ENCODE measurements around the gene FIP1L1. TPM values are rescaled to one million over a fixed set of nuclear protein-coding genes. Genes with fewer than 3 reads are reported as not detected.
"Not testable (repeated sequence)": the region's sequence is repeated elsewhere in the genome, so short reads cannot be mapped to it uniquely, and the experiment has no call there.

The FIP1L1 gene
- polyA plus RNA-seq (2013, experiment 1 of 2) = 88.7 TPM
- 88.0 TPM for polyA plus RNA-seq (2013, experiment 2 of 2)

DNA sequence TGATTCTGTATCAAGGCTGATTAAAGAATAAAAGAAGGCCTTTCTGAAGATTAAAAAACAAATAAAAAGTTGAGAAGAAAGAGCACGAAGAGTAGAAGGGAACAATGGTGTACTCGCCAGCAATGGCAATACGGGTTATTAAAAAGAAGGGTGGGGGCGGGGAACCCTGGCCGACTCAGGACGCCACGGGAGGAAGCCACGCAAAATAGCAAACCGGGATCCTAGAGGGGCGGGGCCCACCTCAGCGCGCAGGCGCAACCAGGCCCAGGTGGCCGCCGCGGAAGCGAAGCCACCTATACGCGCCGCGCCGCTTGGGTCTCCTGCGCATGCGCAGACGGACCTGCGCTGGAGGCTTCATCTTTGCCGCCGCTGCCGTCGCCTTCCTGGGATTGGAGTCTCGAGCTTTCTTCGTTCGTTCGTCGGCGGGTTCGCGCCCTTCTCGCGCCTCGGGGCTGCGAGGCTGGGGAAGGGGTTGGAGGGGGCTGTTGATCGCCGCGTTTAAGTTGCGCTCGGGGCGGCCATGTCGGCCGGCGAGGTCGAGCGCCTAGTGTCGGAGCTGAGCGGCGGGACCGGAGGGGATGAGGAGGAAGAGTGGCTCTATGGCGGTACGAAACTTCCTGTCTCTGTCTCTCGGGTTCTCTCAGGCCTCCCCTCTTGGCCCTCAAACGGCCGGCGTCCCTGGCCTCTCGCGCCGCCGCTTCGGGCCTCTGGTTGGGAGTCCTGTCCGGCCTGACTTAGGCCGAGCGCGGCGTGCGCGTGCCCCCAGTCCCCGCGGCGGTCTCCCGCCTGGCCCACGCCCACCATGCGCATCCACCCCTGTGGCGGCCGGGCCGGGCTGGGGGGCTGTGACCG, at the start of gene FIP1L1:
Gene FIP1L1, plus strand, starts transcription at position 323 of the 852 bp plus-strand sequence. Its CDS starts 198 bp downstream, at position 521.
- no peak within 1 kb of the TSS for H2AK5ac ChIP-seq (ENCODE audit: low read length)
- H4K5ac ChIP-seq (ENCODE audit: low read length) = no peak within 1 kb of the TSS
- peaks cover 2% of the 10 kb centered on the region for H3K4me1 ChIP-seq (ENCODE audit: control insufficient read depth, low read depth, low read length)
- WGBS (ENCODE audit: extremely low coverage, insufficient coverage, low lambda C conversion rate) = no CpG with 5 or more reads among the region's 85 CpGs
- H3K23ac ChIP-seq (ENCODE audit: low read length) = no peak within 1 kb of the TSS
- no peak within 1 kb of the TSS for H4K8ac ChIP-seq (ENCODE audit: low read depth, low read length)
- peak; percentile 93 for DNase-seq
- H3K27ac ChIP-seq (ENCODE audit: low read depth, low read length) = peak within 1 kb of the TSS; percentile 49
- H3K4me3 ChIP-seq (ENCODE audit: low read length) = peak within 1 kb of the TSS; percentile 87
- peak within 1 kb of the TSS; percentile 94 for H3K18ac ChIP-seq (ENCODE audit: low read length)
- H3K79me2 ChIP-seq (ENCODE audit: control insufficient read depth, insufficient read depth, low read length) = peaks cover 31% of the 10 kb centered on the region
- no peak within 1 kb of the TSS for H2BK120ac ChIP-seq (ENCODE audit: low read depth, low read length)
- no peak within 1 kb of the TSS for H2BK15ac ChIP-seq (replicated peaks; ENCODE audit: low read depth)
- H3K9ac ChIP-seq (ENCODE audit: low read length) = peak within 1 kb of the TSS; percentile 93
- H3K4ac ChIP-seq (ENCODE audit: low read depth, low read length) = peak within 1 kb of the TSS; percentile 65
- no peaks in the 10 kb centered on the region for H3K36me3 ChIP-seq (ENCODE audit: control insufficient read depth, insufficient read depth, low read length)
- H3K79me1 ChIP-seq (ENCODE audit: low read length) = peaks cover 1% of the 10 kb centered on the region
- H3K4me2 ChIP-seq (ENCODE audit: low read length) = peak within 1 kb of the TSS; percentile 69
- H2BK5ac ChIP-seq (ENCODE audit: low read length) = peak within 1 kb of the TSS; percentile 51
- peak within 1 kb of the TSS; percentile 95 for H3K56ac ChIP-seq (ENCODE audit: low read length)
- H3K27me3 ChIP-seq (ENCODE audit: insufficient read depth, low read length, poor library complexity) = no peaks in the 10 kb centered on the region

DNA sequence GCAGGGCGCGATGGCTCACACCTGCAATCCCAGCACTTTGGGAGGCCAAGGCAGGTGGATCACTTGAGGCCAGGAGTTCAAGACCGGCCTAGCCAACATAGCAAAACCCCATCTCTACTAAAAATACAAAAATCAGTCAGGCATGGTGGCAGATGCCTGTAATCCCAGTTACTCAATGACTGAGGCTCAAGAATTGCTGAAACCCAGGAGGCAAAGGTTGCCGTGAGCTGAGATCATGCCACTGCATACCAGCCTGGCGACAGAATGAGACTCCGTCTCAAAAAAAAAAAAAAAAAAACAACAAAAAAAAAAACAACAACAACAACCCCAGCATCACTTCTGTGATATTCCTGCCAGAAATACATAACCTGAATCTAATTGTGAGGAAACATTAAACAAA, 42.5 kb upstream of the FIP1L1 start:
- H3K56ac ChIP-seq (ENCODE audit: low read length); H3K4me1 ChIP-seq (ENCODE audit: control insufficient read depth, low read depth, low read length); H3K4me3 ChIP-seq (ENCODE audit: low read length); H3K9ac ChIP-seq (ENCODE audit: low read length); H3K27me3 ChIP-seq (ENCODE audit: insufficient read depth, low read length, poor library complexity); H3K36me3 ChIP-seq (ENCODE audit: control insufficient read depth, insufficient read depth, low read length); H4K5ac ChIP-seq (ENCODE audit: low read length); H3K23ac ChIP-seq (ENCODE audit: low read length); H2BK120ac ChIP-seq (ENCODE audit: low read depth, low read length); H3K4me2 ChIP-seq (ENCODE audit: low read length); DNase-seq; H3K79me2 ChIP-seq (ENCODE audit: control insufficient read depth, insufficient read depth, low read length); H3K4ac ChIP-seq (ENCODE audit: low read depth, low read length); H2BK5ac ChIP-seq (ENCODE audit: low read length); H4K8ac ChIP-seq (ENCODE audit: low read depth, low read length); H3K18ac ChIP-seq (ENCODE audit: low read length); H2AK5ac ChIP-seq (ENCODE audit: low read length); H3K27ac ChIP-seq (ENCODE audit: low read depth, low read length); H3K79me1 ChIP-seq (ENCODE audit: low read length); H2BK15ac ChIP-seq (replicated peaks; ENCODE audit: low read depth): not testable (repeated sequence)
- no CpG with 5 or more reads among the region's 6 CpGs for WGBS (ENCODE audit: extremely low coverage, insufficient coverage, low lambda C conversion rate)

- not testable (repeated sequence) for H3K23ac ChIP-seq (ENCODE audit: low read length); H3K36me3 ChIP-seq (ENCODE audit: control insufficient read depth, insufficient read depth, low read length); H3K4me3 ChIP-seq (ENCODE audit: low read length); H3K9ac ChIP-seq (ENCODE audit: low read length); H2AK5ac ChIP-seq (ENCODE audit: low read length); H3K27me3 ChIP-seq (ENCODE audit: insufficient read depth, low read length, poor library complexity); H2BK5ac ChIP-seq (ENCODE audit: low read length); H4K5ac ChIP-seq (ENCODE audit: low read length); DNase-seq; H3K4me2 ChIP-seq (ENCODE audit: low read length); H3K56ac ChIP-seq (ENCODE audit: low read length); H3K18ac ChIP-seq (ENCODE audit: low read length); H2BK120ac ChIP-seq (ENCODE audit: low read depth, low read length); H2BK15ac ChIP-seq (replicated peaks; ENCODE audit: low read depth); H3K27ac ChIP-seq (ENCODE audit: low read depth, low read length); H3K79me1 ChIP-seq (ENCODE audit: low read length); H4K8ac ChIP-seq (ENCODE audit: low read depth, low read length); H3K79me2 ChIP-seq (ENCODE audit: control insufficient read depth, insufficient read depth, low read length); H3K4me1 ChIP-seq (ENCODE audit: control insufficient read depth, low read depth, low read length); H3K4ac ChIP-seq (ENCODE audit: low read depth, low read length)
- no CpG with 5 or more reads among the region's 12 CpGs for WGBS (ENCODE audit: extremely low coverage, insufficient coverage, low lambda C conversion rate)
These were observed 37.3 kb upstream of the FIP1L1 start for GRCh38 chr4:53340145-53340544.

DNA sequence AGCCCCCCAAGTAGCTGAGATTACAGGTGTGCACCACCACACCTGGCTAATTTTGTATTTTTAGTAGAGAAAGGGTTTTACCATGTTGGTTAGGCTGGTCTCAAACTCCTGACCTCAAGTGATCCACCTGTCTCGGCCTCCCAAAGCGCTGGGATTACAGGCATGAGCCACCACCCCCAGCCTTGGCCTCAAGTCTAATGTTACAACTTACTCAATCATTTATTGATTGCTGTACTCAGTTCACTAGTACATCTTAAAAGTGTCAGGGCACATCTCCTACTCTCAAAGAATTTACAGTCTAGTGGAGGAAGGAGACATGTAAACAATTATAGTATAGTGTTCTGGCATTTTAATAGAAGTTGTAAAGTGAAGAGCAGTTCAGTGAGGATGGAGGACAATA, 31.0 kb upstream of the FIP1L1 start:
- H3K18ac ChIP-seq (ENCODE audit: low read length); H4K8ac ChIP-seq (ENCODE audit: low read depth, low read length); H3K4me3 ChIP-seq (ENCODE audit: low read length); H3K4me1 ChIP-seq (ENCODE audit: control insufficient read depth, low read depth, low read length); H3K23ac ChIP-seq (ENCODE audit: low read length); H3K36me3 ChIP-seq (ENCODE audit: control insufficient read depth, insufficient read depth, low read length); H2BK5ac ChIP-seq (ENCODE audit: low read length); H3K79me1 ChIP-seq (ENCODE audit: low read length); H2BK120ac ChIP-seq (ENCODE audit: low read depth, low read length); H3K79me2 ChIP-seq (ENCODE audit: control insufficient read depth, insufficient read depth, low read length); H2BK15ac ChIP-seq (replicated peaks; ENCODE audit: low read depth); H3K4ac ChIP-seq (ENCODE audit: low read depth, low read length); H3K27ac ChIP-seq (ENCODE audit: low read depth, low read length); H3K27me3 ChIP-seq (ENCODE audit: insufficient read depth, low read length, poor library complexity); H3K4me2 ChIP-seq (ENCODE audit: low read length); DNase-seq; H3K56ac ChIP-seq (ENCODE audit: low read length); H2AK5ac ChIP-seq (ENCODE audit: low read length); H3K9ac ChIP-seq (ENCODE audit: low read length); H4K5ac ChIP-seq (ENCODE audit: low read length): not testable (repeated sequence)
- WGBS (ENCODE audit: extremely low coverage, insufficient coverage, low lambda C conversion rate) = no CpG with 5 or more reads among the region's 2 CpGs

DNA sequence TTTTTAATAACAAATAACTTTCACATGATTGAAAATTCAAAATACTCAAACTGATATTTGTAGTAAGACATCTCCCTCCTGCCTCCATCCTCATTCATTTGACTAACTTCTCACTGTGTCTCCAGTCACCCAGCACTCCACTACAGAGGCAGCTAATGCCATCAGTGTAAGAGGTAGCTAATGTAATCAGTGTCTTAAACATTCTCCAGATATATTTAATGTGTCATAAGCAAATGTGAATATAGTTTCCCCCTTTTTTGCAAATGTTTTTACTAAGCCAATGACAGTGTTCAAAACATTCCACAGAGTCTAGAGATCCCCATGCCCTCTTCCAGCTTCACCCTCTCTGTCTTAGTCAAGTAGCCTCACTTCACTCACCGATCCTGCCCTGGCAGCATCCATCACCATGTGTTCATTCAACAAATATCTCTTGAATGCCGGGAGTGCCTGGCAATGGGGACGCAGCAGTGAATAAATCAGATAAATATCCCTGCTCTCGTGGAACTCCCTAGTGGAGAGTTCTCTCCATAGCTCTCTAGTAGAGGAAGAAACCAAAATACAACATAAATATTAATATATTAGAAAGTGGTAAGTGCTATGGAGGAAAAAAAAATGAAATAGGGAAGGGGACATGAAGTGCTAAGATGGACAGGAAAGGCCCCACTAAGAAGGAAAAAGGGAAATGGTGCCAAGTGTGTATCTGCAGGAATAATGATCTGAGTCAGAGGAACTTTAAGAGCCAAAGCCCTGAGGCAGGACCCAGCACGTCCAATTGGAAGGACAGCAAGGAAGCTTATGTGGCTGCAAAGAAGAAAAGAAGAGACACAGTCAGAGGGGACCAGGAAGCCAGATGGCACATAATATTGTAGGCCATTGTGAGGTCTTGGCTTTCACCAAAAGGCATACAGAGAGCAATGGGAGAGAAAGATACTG, 30.3 kb upstream of the FIP1L1 start:
- H3K27ac ChIP-seq (ENCODE audit: low read depth, low read length) = no peak overlapping the region
- no peaks in the 10 kb centered on the region for H3K79me2 ChIP-seq (ENCODE audit: control insufficient read depth, insufficient read depth, low read length)
- no peak overlapping the region for H3K9ac ChIP-seq (ENCODE audit: low read length)
- no peak overlapping the region for H4K5ac ChIP-seq (ENCODE audit: low read length)
- no peak for DNase-seq
- no CpG with 5 or more reads among the region's 5 CpGs for WGBS (ENCODE audit: extremely low coverage, insufficient coverage, low lambda C conversion rate)
- no peak overlapping the region for H2BK5ac ChIP-seq (ENCODE audit: low read length)
- no peaks in the 10 kb centered on the region for H3K27me3 ChIP-seq (ENCODE audit: insufficient read depth, low read length, poor library complexity)
- H3K4me1 ChIP-seq (ENCODE audit: control insufficient read depth, low read depth, low read length) = no peaks in the 10 kb centered on the region
- H3K56ac ChIP-seq (ENCODE audit: low read length) = no peak overlapping the region
- no peak overlapping the region for H2BK120ac ChIP-seq (ENCODE audit: low read depth, low read length)
- no peak overlapping the region for H4K8ac ChIP-seq (ENCODE audit: low read depth, low read length)
- no peak overlapping the region for H3K23ac ChIP-seq (ENCODE audit: low read length)
- H3K4me3 ChIP-seq (ENCODE audit: low read length) = no peak overlapping the region
- no peaks in the 10 kb centered on the region for H3K79me1 ChIP-seq (ENCODE audit: low read length)
- no peaks in the 10 kb centered on the region for H3K36me3 ChIP-seq (ENCODE audit: control insufficient read depth, insufficient read depth, low read length)
- H3K18ac ChIP-seq (ENCODE audit: low read length) = no peak overlapping the region
- no peak overlapping the region for H2BK15ac ChIP-seq (replicated peaks; ENCODE audit: low read depth)
- no peak overlapping the region for H3K4ac ChIP-seq (ENCODE audit: low read depth, low read length)
- H2AK5ac ChIP-seq (ENCODE audit: low read length) = no peak overlapping the region
- no peak overlapping the region for H3K4me2 ChIP-seq (ENCODE audit: low read length)
